ENCODE results near the gene FGG.
"Not testable (repeated sequence)": the region's sequence is repeated elsewhere in the genome, so short reads cannot be mapped to it uniquely, and the experiment has no call there.

FGG gene

GRCh38 chr4:154602404-154603020 lies 9.9 kb downstream of the FGG start:
- no peak overlapping the region for H3K27ac ChIP-seq (ENCODE audit: low read length)
- no peak overlapping the region for H3K4me3 ChIP-seq (ENCODE audit: low read length)
- DNase-seq, result no peak
- no peaks in the 10 kb centered on the region for H3K4me1 ChIP-seq (ENCODE audit: low read length)
- no peaks in the 10 kb centered on the region for H3K9me2 ChIP-seq (replicated peaks; ENCODE audit: insufficient read depth, low read length)
- no peaks in the 10 kb centered on the region for H3K36me3 ChIP-seq (replicated peaks; ENCODE audit: insufficient read depth, low read length)
- TF ChIP-seq EZH2 (optimal IDR thresholded peaks at IDR 0.05; ENCODE audit: low read depth, low read length) (no peak), EZH2phosphoT487 (IDR thresholded peaks at IDR 0.05; ENCODE audit: low read length) (no peak)
- TF ChIP-seq, protein P1, sequence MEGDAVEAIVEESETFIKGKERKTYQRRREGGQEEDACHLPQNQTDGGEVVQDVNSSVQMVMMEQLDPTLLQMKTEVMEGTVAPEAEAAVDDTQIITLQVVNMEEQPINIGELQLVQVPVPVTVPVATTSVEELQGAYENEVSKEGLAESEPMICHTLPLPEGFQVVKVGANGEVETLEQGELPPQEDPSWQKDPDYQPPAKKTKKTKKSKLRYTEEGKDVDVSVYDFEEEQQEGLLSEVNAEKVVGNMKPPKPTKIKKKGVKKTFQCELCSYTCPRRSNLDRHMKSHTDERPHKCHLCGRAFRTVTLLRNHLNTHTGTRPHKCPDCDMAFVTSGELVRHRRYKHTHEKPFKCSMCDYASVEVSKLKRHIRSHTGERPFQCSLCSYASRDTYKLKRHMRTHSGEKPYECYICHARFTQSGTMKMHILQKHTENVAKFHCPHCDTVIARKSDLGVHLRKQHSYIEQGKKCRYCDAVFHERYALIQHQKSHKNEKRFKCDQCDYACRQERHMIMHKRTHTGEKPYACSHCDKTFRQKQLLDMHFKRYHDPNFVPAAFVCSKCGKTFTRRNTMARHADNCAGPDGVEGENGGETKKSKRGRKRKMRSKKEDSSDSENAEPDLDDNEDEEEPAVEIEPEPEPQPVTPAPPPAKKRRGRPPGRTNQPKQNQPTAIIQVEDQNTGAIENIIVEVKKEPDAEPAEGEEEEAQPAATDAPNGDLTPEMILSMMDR (IDR thresholded peaks at IDR 0.05; ENCODE audit: low read length), result no peak
- no peaks in the 10 kb centered on the region for H3F3A ChIP-seq (ENCODE audit: insufficient read depth, low read length)
- no peaks in the 10 kb centered on the region for H3K27me3 ChIP-seq (replicated peaks; ENCODE audit: insufficient read depth, low read length)
- H3K79me2 ChIP-seq (ENCODE audit: low read length), result no peaks in the 10 kb centered on the region
- H3K9me3 ChIP-seq (replicated peaks; ENCODE audit: insufficient read depth, low read length), result no peaks in the 10 kb centered on the region
- no peaks in the 10 kb centered on the region for H4K20me1 ChIP-seq (ENCODE audit: insufficient read depth, low read length)
- H3K4me2 ChIP-seq (ENCODE audit: low read depth, low read length), result no peak overlapping the region
- H3K9ac ChIP-seq (ENCODE audit: low read length), result no peak overlapping the region
- no peak overlapping the region for H2AFZ ChIP-seq (ENCODE audit: low read length)

DNA sequence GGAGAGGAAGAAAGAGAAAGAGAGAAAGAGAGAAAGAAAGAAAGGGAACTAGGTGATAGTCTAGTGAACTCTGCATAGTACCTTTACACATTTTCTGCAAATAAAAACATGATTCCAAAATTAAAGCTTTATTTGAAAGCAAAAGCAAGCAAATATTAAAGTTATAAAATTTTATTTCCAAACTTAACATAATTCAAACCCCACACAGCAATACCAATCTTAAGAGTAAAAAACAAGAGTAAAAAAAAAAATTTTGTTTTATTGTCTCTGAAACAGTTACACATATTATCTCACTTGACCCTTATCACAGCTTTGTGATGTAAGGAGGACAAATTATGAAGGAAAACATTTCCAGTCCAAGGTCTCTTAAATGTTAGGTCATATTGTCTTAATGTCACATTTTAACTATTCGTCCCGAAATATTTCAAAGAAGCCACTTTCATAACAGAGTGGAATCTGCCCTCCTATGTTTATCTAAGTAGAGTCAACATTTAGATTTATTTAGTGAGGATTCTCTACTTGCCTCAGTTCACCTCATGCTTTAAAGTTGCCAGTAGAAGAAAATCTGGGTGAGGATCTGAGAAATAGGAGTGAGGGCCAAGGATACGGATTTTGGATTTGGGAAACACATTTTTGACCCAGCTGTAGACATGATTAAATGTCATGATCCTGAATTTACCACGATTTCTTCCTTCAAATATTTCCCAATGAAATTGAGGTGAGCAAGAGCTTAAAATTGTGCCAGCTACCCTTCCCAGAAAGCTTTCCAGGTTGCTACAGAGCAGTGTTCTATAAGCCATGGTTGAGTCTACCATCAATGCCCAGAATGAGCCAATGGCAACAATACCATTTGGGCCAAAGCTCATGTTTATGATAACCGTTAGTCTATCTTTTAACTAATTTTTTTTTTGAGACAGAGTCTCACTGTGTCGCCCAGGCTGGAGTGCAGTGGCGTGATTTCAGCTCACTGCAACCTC lies 14.4 kb downstream of the FGG start:
- no peak overlapping the region for H3K4me3 ChIP-seq (ENCODE audit: low read length)
- no peak overlapping the region for H3K4me2 ChIP-seq (ENCODE audit: low read depth, low read length)

DNA sequence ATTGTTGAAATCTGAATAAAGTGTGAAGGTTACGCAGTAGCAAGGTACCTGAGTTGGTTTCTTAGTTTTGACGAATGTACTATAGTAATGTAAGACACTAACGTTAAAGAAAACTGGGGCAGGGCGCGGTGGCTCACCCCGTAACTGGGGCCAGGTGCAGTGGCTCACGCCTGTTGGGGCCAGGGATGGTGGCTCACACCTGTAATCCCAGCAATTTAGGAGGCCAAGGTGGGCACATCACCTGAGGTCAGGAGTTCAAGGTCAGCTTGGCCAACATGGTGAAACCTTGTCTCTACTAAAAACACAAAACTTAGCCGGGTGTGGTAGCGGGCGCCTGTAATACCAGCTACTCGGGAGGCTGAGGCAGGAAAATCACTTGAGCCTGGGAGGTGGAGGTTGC lies 15.2 kb downstream of the FGG start:
- not testable (repeated sequence) for H3K4me2 ChIP-seq (ENCODE audit: low read depth, low read length); H3K4me1 ChIP-seq (ENCODE audit: low read length); H4K20me1 ChIP-seq (ENCODE audit: insufficient read depth, low read length); DNase-seq; H3K4me3 ChIP-seq (ENCODE audit: low read length); H2AFZ ChIP-seq (ENCODE audit: low read length); H3K79me2 ChIP-seq (ENCODE audit: low read length); H3K9ac ChIP-seq (ENCODE audit: low read length); H3K27me3 ChIP-seq (replicated peaks; ENCODE audit: insufficient read depth, low read length); H3K9me3 ChIP-seq (replicated peaks; ENCODE audit: insufficient read depth, low read length); H3K9me2 ChIP-seq (replicated peaks; ENCODE audit: insufficient read depth, low read length); H3K27ac ChIP-seq (ENCODE audit: low read length); H3F3A ChIP-seq (ENCODE audit: insufficient read depth, low read length); H3K36me3 ChIP-seq (replicated peaks; ENCODE audit: insufficient read depth, low read length)

More for the DNA sequence above, 14.4 kb downstream of the FGG start:
- no peaks in the 10 kb centered on the region for H4K20me1 ChIP-seq (ENCODE audit: insufficient read depth, low read length)
- no peak overlapping the region for H2AFZ ChIP-seq (ENCODE audit: low read length)
- H3F3A ChIP-seq (ENCODE audit: insufficient read depth, low read length), result no peaks in the 10 kb centered on the region
- no peaks in the 10 kb centered on the region for H3K4me1 ChIP-seq (ENCODE audit: low read length)
- no peaks in the 10 kb centered on the region for H3K9me3 ChIP-seq (replicated peaks; ENCODE audit: insufficient read depth, low read length)
- no peak for DNase-seq
- no peaks in the 10 kb centered on the region for H3K36me3 ChIP-seq (replicated peaks; ENCODE audit: insufficient read depth, low read length)
- no peak overlapping the region for H3K27ac ChIP-seq (ENCODE audit: low read length)
- TF ChIP-seq EZH2 (optimal IDR thresholded peaks at IDR 0.05; ENCODE audit: low read depth, low read length) (no peak), EZH2phosphoT487 (IDR thresholded peaks at IDR 0.05; ENCODE audit: low read length) (no peak)
- TF ChIP-seq, protein P1 (IDR thresholded peaks at IDR 0.05; ENCODE audit: low read length), result no peak
- no peaks in the 10 kb centered on the region for H3K9me2 ChIP-seq (replicated peaks; ENCODE audit: insufficient read depth, low read length)
- no peaks in the 10 kb centered on the region for H3K27me3 ChIP-seq (replicated peaks; ENCODE audit: insufficient read depth, low read length)
- H3K9ac ChIP-seq (ENCODE audit: low read length), result no peak overlapping the region
- H3K79me2 ChIP-seq (ENCODE audit: low read length), result no peaks in the 10 kb centered on the region

Measured in MM.1S (cell line).